ENCODE data around the gene PSMB7.

The PSMB7 gene

DNA sequence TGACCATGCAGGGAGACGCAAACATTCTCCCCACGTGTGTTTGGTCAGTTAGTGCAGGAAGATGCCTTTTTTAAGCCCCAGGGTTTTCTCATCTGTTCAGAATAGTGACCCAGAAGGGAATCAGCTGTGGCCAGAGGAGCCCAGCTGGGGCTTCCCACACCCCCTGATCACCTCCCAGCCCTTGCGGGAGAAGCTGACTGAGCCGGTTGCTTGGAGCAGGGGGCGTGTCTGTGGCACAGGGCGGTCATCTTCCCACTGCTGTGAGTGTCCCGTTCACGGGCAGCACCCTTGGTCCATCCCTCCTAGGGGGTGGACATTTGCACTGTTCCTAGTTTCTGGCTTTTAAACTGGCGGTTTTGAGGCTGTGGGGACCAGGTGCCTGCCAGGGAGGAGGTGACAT lies 87.8 kb downstream of the PSMB7 start:
- TF ChIP-seq CTCF (IDR thresholded peaks at IDR 0.05), result no peak

DNA sequence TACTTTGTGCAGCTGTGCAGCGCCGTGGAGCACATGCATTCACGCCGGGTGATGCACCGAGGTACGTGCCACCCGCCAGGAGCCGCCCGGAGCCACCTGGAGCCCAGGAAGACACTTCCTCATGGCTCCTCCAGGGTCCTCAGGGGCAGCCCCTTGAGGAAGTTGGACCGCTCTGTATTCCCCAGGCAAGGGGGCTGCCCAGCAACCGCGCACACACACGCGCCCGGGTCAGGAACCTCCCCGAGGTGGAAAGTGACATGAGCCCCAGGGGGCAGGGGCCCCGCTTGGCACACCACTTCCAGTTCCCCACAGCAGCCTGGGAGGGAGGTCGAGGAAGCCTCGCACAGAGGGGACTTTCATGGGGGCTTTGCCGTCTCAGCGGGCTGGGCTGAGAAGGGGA lies 88.9 kb downstream of the PSMB7 start:
- no peak for TF ChIP-seq CTCF (IDR thresholded peaks at IDR 0.05)

GRCh38 chr9:124325816-124326215 lies 89.4 kb downstream of the PSMB7 start:
- no peak for TF ChIP-seq CTCF (IDR thresholded peaks at IDR 0.05)

DNA sequence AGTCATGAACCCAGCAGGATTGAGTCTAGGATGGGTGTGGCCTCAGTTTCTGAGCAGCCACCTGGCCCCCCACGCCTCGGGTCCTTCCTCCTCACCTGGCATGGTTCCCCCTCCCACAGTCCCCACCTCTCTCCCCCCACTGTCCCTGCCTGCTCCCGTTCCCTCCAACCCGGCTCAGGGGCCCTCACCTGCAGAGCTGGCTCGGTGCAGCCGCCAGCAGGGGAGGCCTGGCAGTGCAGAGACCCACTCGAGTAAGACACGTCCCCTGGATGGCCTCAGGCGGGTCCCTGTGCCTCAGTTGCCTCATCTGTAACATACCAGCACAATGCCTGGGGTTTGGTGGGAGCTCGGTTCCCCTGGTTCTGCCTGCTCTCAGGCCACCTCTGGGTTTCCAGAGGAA lies 91.3 kb downstream of the PSMB7 start:
- no peak for TF ChIP-seq CTCF (IDR thresholded peaks at IDR 0.05)

- TF ChIP-seq CTCF (IDR thresholded peaks at IDR 0.05), result no peak
Observed at GRCh38 chr9:124322618-124323432, 92.4 kb downstream of the PSMB7 start.

- TF ChIP-seq CTCF (IDR thresholded peaks at IDR 0.05), result no peak
Observed at GRCh38 chr9:124321935-124322334, 93.3 kb downstream of the PSMB7 start.

- no peak for TF ChIP-seq CTCF (IDR thresholded peaks at IDR 0.05)
Observed at GRCh38 chr9:124321416-124321815, 93.8 kb downstream of the PSMB7 start.

Measured in LNCAP (cell line).